Activated CD4-positive, alpha-beta T cell treated with anti-CD3 and anti-CD28 coated beads for 48 hours (primary cell): ENCODE results near the gene RPH3AL.
"Not testable (repeated sequence)": the region's sequence is repeated elsewhere in the genome, so short reads cannot be mapped to it uniquely, and the experiment has no call there.

Experiments used
- DNase-seq: peaks from one replicate; pipeline ENCODE4 v3.0.0-alpha.2; 2020

Gene RPH3AL

DNA sequence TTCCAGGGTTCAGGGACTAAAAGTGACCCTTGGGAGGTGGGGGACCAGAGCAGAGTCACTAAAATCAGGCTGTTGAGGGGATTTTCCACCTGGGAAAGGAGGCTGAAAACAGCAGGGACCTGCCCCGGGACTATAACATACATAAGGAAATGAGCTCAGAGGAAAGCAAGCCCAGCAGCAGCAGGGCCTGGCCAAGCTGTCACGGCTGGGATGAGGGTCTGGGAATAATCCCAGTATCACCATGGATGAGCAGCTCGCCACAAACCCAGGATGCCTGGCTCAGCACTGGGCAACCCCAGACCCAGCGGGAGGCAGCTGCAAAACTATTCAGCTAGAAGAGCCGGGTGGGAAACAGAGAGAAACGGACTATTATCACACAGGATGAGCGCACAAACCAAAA, 72.4 kb downstream of the RPH3AL start:
- DNase-seq, result no peak

DNA sequence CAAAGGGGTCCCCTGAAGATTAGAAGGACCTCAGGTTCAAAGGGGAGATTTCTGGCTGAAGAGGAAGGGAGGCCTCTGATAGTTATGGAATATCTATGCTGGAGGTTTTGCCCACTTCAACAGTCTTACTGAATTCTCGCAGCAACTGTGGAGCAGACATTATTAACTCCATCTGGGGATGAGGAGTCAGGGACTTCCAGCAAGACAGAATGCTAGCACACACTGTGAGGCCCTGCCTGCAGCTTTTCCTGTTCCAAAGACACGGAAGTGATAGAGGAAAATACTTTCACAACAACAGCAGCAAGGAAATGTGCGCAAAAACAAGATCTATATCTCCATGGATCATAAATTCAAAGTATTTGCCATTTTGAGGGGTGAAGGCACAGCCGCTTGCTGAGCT, 72.8 kb downstream of the RPH3AL start:
- DNase-seq, result no peak

DNA sequence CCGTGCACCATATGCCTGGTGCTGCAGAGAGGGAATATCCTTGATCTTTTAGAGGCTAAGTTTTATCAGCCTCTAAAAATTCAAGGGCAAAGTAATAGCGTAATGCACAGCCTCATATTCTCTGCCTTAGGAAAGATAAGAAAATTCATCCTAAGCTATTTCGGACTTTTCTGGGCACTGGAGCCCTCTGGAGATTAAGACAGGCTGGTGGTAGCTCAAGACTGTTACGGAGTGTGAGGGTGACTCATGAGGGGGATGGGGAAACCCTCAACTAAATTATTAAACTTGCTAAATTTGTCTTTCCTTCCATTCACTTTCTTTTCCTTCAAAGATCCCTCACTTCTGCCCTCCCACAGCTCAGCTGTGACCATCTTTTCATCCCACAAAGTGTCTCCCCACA, 73.3 kb downstream of the RPH3AL start:
- no peak for DNase-seq

DNA sequence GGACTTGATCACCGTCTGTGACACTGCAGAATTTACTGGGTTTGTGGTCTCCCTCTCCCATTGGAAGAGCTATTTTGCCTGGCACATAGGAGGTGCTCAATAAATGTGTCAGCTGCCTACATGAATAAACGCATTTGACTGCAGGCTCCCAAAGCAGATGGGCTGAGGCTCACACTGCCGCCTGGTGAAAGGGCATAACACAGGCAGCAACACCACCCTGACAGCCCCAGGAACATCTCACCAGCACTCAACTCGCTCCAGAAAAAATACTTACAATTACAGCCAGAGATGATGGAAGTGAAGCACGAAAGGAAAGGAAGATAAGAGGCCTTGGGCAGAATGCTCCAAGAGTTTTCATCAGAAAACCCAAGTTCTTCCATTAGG, 73.9 kb downstream of the RPH3AL start:
- DNase-seq, result no peak

DNA sequence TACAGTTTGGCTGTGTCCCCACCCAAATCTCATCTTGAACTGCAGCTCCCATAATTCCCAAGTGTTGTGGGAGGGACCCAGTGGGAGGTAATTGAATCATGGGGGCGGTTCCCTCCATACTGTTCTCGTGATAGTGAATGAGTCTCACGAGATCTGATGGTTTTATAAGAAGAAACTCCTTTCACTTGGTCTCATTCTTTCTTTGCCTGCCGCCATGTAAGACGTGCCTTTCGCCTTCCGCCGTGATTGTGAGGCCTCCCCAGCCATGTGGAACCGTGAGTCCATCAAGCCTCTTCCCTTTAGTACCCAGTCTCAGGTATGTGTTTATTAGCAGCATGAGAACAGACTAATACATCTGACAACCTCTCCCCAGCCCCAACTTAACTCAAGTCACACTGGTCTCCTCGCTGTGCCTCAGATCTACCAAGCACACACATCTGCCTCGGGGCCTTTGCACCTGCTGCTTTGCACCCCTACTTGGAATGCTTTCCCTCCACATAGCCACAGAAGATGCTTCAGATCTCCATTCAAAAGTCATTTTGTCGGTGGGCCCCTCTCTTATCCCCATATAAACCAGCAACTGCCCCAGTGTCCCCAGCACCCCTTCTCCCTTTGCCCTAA, 74.4 kb downstream of the RPH3AL start:
- no peak for DNase-seq

DNA sequence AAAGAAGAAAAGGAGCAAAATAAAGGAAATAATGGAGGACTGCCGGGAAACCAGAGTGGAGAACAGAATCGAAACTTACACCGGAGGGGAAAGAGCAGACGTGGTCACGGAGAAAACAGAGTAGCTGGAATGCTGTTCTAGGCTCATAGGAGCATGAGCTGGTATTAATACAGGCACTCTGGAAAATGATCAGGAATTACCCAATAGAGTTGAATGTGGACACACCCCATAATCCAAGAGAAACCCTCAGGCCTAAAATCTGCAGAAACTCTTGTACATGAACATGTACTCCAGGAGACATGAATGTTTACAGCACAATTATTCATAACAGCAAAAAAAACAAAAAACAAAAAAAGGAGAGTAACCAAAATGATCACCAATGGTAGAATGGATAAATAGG, 77.7 kb downstream of the RPH3AL start:
- DNase-seq, result no peak

DNA sequence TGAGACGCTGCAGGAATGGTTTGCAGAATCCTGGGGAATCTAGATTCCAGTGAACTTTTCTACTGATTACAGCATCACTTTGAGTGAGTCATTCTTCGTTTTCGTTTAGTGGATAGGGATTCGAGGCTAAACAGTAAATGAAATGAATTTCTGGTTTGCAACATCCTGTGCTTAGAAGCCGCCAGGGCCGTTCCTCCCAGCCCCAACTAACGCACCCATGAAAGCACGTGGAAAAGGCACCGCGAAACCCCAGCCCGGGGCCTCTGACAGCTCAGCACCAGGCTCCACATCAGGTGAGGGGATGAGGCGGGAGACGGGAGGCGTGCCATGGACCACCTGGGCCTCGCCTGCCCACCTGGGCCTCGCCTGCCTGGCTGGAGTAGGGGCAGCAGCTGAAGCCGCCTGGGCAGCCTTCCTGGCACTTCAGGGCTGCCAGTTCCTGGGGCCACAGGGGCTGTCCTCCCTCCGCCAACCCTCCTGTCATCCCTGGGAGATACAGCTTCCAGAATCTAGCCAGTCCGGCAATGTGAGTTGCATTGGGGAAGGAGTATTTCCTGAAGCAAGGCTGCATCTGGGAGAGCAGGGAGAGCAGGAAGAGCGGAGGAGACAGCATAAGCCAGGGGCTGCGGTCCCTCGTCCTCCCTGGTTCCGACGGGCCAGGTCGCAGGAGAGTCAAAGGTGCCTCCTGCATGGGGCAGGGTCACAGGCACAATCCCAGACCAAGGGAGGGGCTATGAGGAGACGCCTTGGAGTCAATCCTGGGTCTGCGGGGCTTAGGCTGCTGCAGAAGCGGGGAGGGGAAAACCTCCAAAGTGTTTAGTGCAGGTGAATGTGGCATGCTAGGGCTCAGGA, 78.4 kb downstream of the RPH3AL start:
- no peak for DNase-seq

DNA sequence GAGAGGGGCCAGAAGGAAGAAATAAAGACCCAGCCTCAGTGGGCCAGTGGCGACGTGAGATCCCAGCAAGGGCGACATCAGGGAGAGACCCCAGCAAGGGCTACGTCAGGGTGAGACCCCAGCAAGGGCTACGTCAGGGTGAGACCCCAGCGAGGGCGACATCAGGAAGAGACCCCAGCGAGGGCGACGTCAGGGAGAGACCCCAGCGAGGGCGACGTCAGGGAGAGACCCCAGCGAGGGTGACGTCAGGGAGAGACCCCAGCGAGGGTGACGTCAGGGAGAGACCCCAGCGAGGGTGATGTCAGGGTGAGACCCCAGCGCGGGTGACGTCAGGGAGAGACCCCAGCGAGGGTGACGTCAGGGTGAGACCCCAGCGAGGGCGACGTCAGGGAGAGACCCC, 79.8 kb downstream of the RPH3AL start:
- not testable (repeated sequence) for DNase-seq

DNA sequence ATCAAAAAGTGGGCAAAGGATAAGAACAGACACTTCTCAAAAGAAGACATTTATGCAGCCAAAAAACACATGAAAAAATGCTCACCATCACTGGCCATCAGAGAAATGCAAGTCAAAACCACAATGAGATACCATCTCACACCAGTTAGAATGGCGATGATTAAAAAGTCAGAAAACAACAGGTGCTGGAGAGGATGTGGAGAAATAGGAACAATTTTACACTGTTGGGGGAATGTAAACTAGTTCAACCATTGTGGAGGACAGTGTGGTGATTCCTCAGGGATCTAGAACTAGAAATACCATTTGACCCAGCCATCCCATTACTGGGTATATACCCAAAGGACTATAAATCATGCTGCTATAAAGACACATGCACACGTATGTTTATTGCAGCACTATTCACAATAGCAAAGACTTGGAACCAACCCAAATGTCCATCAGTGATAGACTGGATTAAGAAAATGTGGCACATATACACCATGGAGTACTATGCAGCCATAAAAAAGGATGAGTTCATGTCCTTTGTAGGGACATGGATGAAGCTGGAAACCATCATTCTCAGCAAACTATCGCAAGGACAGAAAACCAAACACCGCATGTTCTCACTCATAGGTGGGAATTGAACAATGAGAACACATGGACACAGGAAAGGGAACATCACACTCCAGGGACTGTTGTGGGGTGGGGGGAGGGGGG, 80.5 kb downstream of the RPH3AL start:
- not testable (repeated sequence) for DNase-seq

DNA sequence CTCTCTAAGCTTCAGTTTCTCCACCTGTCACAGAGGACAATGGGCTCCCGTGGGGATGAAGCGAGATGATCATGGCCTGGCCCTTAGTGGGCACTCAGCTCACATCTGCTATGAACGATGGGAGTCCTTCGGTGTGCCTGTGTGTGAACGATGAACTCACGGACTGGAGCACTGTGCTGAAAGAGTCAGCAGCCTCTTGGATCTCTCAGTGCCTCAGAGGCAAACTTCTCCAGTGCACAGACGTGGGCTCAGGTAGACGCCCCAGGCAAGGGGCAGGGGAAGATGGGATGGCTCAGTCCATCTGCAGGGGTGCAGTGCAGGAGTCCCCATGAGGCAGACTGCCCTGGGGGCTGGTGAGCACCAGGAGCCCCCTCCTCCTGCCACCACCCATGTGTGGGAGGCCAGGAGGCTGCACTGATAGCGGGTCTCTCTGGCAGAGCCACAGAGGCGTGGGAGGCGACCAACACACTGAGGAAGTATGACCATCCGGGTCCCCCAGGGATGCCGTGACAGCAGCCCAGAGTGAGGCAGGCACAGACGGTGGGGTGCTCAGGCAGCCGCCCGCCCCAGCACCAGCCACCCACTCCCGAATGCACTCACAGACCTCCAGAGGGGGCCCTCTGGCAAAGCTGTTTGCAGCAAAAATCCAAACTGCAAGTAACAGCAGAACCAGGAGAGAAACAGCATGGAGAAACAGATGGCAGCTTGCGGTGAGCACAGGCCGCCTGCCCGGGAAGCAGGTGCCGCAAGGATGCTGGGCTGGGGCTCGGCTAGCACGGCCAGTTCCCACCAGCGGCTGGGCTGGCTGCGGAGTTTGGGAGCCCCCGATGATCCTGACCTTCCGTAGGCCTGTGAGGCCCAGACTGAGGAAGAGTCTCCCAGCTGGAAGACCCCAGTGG, 82.7 kb downstream of the RPH3AL start:
- no peak for DNase-seq

DNA sequence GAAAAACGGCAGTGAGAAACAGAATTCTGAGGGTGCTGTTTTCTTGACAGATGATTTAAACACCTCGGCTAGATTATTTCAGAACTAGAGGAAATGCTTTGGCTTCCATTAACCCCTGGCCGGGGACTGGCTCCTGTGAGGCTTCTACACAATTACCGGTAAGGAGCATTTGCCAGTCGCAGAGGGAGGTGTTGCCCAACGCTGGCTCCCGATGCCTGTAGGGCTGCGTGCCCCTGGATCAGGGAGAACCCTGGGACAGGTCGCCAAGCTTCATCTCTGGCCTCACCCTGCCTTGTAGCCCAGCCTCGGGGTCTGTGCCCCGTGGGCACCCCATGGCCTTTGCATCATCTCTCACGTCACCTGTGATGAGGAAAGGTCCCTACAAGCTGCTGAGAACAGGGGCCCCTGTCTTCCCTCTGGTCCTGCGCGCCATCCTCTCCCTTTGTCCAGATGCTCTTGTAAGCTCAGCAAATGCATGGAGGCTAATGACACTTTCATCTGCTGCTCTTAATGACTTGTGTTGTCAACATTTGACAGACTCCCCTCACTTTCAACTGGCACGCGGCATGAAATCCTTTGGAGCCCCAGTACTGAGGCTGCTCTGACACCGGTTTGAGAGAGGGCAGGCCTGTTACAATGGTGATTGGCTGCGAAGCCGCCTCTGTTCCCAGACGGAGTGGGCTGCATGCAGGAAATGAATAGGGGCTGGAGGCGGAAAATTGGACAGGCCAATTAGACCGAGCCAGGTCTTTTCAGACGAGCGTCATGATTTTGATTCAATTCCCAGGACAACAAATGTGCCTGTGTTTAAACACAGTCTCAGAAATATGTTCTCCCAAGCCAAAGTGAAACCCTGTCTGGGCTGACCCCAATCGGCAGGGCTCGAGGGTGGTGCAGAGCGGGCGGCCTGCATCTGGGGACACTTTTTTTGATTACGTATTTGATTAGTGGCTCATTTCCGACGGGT, 85.6 kb downstream of the RPH3AL start:
- no peak for DNase-seq

DNA sequence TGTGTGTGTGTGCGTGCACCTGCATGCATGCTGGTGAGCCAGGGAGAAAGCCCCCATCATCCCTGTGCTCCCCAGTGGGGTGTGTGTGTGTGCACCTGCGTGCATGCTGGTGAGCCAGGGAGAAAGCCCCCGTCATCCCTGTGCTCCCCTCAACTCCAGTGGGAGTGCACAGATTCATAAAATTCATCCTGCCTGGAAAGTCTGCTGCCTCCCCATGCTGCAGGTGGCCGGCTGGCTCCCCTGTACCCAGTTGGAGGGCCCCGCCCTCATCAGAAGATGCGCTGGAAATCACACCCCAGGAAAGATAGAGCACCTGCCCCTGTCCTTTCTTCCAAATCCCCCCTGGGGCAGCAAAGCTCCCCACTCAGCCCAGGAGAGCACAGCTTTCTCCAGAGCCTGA, 86.4 kb downstream of the RPH3AL start:
- DNase-seq, result no peak

DNA sequence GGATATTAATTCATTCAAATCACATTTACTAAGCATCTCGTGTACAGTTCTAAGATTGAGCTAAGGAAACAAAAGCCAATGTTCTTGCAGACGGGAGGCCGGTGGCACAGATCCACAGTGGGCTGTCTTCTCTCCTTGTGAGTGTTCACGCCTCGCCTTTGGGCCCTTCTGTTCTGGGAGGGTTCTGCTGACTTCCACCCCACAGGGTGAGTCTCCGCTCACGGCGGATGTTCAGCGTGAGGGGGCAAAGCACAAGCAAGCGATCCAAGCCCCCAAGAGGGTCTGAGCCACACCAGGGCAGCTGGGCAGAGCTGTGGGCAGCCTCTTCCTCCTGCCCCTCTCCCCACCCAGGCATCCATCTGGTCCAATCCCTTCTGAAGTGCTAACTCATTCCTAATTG, 86.9 kb downstream of the RPH3AL start:
- DNase-seq, result no peak

DNA sequence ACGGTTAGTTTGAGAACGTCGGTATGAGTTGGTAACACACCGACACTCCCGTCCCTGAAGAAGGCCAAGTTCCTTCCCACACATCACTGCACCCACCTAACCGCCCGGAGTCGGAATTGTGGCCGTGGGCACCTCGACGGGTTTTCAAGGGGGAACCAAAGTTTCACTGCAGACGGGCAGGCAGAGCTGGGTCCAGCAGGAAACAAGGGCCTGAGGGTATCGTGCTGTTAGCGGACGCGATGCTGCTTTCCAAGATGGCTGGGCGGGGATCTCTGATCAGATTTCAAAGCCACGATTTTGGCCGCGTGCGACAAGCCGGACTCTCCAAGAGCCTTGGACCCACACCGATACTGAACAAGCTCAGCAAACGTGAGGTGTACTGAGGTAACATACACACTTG, 88.8 kb downstream of the RPH3AL start:
- no peak for DNase-seq

DNA sequence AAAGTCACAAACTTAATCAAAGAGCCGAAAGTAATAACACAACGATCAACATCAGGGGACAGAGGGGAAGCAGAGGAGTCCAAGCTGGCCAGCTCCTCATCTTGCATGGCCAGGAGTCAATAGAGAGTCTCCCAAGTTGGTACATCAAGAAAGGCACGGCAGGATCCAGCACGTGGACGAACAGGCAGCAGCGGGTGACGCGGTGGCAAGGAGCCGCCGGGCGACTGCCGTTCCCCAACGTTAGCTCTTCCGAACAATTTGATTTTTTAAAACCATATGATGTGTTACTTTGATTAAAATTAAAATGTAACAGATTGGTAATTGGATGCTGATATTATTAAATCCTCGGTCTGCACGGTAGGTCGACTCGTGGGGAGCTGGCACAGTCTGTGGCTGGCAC, 89.3 kb downstream of the RPH3AL start:
- DNase-seq, result no peak

DNA sequence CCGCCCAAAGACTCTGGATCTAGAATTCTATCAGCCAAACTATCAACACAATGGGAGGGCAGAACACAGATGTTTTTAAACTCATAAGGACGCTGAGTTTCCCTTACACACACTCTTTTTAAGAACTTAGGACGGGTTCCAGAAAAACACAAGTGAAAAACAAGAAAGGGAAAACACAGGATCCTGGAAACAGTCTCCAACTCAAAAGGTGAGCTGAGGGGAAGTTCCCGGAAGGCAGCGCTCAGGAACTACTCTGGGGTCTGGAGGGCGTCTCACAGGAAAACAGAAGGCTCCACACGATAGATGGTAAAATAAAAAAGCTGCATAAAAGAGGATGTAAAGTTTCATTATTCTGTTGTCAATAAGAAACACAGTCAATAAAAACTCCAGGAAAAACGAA, 91.0 kb downstream of the RPH3AL start:
- no peak for DNase-seq

DNA sequence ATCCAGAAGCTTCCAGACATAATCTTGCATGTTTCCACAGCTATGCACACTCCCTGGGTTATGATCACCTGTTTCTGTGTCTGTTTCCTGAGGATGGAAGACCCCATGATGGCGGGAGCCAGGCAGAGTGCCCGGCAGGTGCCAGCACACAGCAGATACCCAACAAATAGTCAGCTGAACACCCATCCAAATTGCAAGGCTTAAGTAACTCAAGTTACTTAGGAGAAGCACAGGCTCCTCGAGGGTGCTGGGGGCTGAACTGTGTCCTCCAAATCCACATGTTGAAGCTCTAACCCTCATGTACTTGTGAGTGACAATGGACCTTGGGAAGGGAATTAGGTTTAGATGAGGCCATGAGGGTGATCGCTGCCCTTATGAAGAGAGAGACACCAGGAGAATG, 91.7 kb downstream of the RPH3AL start:
- no peak for DNase-seq

DNA sequence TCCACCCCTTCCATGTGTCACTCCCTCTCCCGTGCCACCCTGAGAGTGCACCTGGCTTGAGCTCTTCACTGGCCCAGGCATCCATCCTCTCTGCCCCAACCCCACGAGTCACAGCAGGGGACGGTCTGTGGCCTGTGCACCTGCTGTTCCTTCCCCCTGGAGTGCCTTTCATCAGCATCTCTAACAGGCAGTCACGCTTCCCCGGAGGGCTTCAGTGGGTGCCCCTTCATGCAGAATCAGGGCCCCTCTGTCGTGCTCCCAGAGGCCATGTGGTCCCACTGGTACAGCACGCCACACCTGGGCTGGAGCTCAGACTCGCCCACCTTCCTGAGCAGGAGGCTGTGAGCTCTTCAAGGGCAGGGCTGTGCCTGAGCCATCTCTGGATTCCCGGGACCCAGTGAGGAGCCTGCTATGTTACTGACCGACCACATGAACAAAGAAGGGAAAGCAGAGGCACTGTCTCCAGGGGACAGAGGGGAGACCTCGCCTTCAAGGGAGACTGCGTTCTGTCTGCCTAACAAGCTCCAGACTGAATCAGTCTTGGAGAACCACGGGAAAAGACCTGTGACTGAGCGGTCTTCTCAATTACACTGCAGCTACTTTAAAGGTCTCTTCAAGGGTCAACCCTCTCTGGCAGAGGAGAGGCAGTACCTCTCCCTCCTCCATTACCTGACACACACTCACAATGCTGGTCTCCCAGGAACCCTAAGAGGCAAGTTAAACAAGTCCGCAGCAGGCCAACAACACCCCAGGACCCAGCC, 92.4 kb downstream of the RPH3AL start:
- no peak for DNase-seq

DNA sequence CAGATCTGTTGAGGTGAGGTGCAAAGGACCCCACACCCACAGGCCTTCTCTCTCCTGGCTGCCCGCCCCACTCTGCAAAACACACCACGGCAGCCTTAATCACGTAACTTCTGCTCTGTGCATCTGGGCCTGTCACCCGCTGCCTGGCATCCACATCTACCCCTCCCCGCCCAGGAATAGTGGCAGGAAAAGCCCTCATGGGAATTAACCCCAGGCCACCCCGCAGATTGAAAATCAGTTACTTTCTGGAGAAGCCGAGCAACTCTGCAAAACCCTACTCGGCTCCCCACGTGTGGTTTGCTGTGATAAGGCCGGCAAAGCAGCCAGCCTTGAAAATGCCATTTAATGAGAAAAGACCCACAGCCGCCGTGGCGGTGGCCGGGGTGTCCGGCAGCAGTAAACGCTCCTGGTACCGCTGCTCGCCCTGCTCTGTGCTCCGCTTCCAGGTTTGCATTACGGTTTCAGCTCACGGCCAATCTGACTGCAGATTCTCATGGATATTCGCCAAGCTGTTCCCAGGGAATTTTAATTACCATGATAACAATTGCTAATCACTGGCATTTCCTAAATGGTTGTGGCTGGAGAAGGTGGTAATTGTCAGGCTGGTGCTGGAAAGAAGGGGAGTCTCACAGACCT, 93.1 kb downstream of the RPH3AL start:
- DNase-seq, result no peak

DNA sequence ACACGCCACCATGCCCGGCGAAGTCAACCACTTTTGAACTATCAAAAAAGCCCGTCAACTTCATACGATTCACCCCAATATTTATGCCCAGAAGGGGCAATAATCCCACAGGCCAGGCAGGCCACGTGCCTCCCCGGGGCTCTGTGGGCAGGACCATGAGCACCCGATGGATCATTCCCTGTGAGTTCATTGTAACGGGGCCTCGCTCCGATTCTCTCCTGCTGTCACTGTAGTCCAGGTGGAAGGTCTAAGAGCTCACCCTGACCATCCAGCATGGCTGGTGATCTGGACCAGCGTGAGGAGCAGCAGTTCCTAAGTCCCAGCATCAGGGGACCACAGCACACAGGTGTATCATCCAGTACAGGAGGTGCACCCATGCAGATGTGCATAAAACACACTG, 93.7 kb downstream of the RPH3AL start:
- DNase-seq, result no peak
